ENCODE results near the gene RNF123. TPM values are rescaled to one million over a fixed set of nuclear protein-coding genes. Genes with fewer than 3 reads are reported as not detected.

The RNF123 gene
- total RNA-seq, 1 experiment from 2014 or later, result 47.1 TPM

DNA sequence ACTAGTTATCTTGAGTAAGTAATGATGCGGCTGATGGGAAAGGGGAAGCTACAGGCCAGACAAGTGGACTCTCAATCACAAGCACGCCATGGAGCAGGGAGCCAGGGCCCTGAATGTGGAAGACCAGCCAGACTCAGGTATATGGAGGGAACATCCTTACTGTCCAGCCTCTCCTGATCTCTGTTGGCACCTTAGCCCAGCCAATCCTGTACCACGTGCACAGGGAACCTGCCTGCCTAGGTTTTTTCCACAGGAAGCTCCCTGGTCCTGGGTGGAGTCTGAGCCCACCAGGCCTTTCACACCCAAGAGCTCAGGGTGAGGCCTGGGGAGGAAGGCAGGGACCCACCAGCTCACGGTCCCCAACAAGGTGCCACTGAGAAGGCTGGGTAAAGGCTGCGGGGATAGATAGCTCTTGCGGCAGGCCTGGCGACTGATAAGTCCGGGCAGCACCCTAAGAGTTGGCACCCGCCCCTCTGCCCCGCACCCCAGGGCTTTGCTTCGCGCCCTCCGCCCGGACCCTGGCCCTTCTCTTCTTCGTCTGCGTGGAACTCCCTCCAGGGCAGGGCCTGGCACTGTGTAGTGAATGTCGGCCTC, 16.1 kb upstream of the RNF123 start (continued):
- TF ChIP-seq ZNF138 (CRISPR knock-in tag; conservative IDR thresholded peaks at IDR 0.05) (no peak), JUN (CRISPR knock-in tag; IDR thresholded peaks at IDR 0.05) (0 out of 2 replicates have a peak, but pooled peaks have one; percentile 25), RELA (CRISPR knock-in tag; IDR thresholded peaks at IDR 0.05; ENCODE audit: borderline replicate concordance) (no peak), IRF2 (CRISPR knock-in tag; IDR thresholded peaks at IDR 0.05; ENCODE audit: borderline replicate concordance, low read depth) (no peak), ETV6 (CRISPR knock-in tag; IDR thresholded peaks at IDR 0.05) (no peak), NFE2L1 (CRISPR knock-in tag; IDR thresholded peaks at IDR 0.05) (no peak), NR1H2 (CRISPR knock-in tag; IDR thresholded peaks at IDR 0.05) (peak; percentile 70; the same call in 1 of the 2 replicates), ESRRA (CRISPR knock-in tag; IDR thresholded peaks at IDR 0.05; ENCODE audit: borderline replicate concordance) (0 out of 2 replicates have a peak, but pooled peaks have one; percentile 60), EMX1 (CRISPR knock-in tag; IDR thresholded peaks at IDR 0.05) (no peak), ZNF416 (CRISPR knock-in tag; IDR thresholded peaks at IDR 0.05) (no peak), ZNF219 (CRISPR knock-in tag; IDR thresholded peaks at IDR 0.05; ENCODE audit: borderline replicate concordance) (no peak; the same call in 1 of the 2 replicates), TEAD1 (CRISPR knock-in tag; IDR thresholded peaks at IDR 0.05) (no peak), TEAD4 (CRISPR knock-in tag; IDR thresholded peaks at IDR 0.05) (0 out of 2 replicates have a peak, but pooled peaks have one; percentile 16), ZNF423 (CRISPR knock-in tag; IDR thresholded peaks at IDR 0.05) (no peak), SMAD3 (CRISPR knock-in tag; IDR thresholded peaks at IDR 0.05; ENCODE audit: borderline replicate concordance) (no peak), FOXK1 (CRISPR knock-in tag; IDR thresholded peaks at IDR 0.05) (no peak), ZNF671 (CRISPR knock-in tag; IDR thresholded peaks at IDR 0.05) (no peak), NFYB (CRISPR knock-in tag; conservative IDR thresholded peaks at IDR 0.05; ENCODE audit: low read depth) (no peak), KAT7 (CRISPR knock-in tag; IDR thresholded peaks at IDR 0.05; ENCODE audit: borderline replicate concordance) (no peak; the same call in 1 of the 2 replicates), FOXP1 (CRISPR knock-in tag; IDR thresholded peaks at IDR 0.05; ENCODE audit: borderline replicate concordance) (0 out of 2 replicates have a peak, but pooled peaks have one; percentile 28), HMGA2 (CRISPR knock-in tag; IDR thresholded peaks at IDR 0.05) (no peak), FOXJ3 (CRISPR knock-in tag; IDR thresholded peaks at IDR 0.05; ENCODE audit: borderline replicate concordance) (no peak), MYBL2 (CRISPR knock-in tag; IDR thresholded peaks at IDR 0.05) (no peak)
- TF ChIP-seq, protein P1, sequence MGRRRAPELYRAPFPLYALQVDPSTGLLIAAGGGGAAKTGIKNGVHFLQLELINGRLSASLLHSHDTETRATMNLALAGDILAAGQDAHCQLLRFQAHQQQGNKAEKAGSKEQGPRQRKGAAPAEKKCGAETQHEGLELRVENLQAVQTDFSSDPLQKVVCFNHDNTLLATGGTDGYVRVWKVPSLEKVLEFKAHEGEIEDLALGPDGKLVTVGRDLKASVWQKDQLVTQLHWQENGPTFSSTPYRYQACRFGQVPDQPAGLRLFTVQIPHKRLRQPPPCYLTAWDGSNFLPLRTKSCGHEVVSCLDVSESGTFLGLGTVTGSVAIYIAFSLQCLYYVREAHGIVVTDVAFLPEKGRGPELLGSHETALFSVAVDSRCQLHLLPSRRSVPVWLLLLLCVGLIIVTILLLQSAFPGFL (CRISPR knock-in tag; IDR thresholded peaks at IDR 0.05; ENCODE audit: borderline replicate concordance), result 0 out of 2 replicates have a peak, but pooled peaks have one; percentile 60
- TF ChIP-seq, protein P2, sequence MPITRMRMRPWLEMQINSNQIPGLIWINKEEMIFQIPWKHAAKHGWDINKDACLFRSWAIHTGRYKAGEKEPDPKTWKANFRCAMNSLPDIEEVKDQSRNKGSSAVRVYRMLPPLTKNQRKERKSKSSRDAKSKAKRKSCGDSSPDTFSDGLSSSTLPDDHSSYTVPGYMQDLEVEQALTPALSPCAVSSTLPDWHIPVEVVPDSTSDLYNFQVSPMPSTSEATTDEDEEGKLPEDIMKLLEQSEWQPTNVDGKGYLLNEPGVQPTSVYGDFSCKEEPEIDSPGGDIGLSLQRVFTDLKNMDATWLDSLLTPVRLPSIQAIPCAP (CRISPR knock-in tag; IDR thresholded peaks at IDR 0.05), result no peak
- TF ChIP-seq, protein P3, sequence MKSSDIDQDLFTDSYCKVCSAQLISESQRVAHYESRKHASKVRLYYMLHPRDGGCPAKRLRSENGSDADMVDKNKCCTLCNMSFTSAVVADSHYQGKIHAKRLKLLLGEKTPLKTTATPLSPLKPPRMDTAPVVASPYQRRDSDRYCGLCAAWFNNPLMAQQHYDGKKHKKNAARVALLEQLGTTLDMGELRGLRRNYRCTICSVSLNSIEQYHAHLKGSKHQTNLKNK (CRISPR knock-in tag; IDR thresholded peaks at IDR 0.05), result no peak
- TF ChIP-seq, protein P4, sequence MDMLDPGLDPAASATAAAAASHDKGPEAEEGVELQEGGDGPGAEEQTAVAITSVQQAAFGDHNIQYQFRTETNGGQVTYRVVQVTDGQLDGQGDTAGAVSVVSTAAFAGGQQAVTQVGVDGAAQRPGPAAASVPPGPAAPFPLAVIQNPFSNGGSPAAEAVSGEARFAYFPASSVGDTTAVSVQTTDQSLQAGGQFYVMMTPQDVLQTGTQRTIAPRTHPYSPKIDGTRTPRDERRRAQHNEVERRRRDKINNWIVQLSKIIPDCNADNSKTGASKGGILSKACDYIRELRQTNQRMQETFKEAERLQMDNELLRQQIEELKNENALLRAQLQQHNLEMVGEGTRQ (CRISPR knock-in tag; IDR thresholded peaks at IDR 0.05), result 0 out of 2 replicates have a peak, but pooled peaks have one; percentile 3
- TF ChIP-seq, protein P5, sequence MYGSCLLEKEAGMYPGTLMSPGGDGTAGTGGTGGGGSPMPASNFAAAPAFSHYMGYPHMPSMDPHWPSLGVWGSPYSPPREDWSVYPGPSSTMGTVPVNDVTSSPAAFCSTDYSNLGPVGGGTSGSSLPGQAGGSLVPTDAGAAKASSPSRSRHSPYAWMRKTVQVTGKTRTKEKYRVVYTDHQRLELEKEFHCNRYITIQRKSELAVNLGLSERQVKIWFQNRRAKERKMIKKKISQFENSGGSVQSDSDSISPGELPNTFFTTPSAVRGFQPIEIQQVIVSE (CRISPR knock-in tag; IDR thresholded peaks at IDR 0.05; ENCODE audit: borderline replicate concordance), result no peak
- TF ChIP-seq, protein P6, sequence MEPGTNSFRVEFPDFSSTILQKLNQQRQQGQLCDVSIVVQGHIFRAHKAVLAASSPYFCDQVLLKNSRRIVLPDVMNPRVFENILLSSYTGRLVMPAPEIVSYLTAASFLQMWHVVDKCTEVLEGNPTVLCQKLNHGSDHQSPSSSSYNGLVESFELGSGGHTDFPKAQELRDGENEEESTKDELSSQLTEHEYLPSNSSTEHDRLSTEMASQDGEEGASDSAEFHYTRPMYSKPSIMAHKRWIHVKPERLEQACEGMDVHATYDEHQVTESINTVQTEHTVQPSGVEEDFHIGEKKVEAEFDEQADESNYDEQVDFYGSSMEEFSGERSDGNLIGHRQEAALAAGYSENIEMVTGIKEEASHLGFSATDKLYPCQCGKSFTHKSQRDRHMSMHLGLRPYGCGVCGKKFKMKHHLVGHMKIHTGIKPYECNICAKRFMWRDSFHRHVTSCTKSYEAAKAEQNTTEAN (CRISPR knock-in tag; IDR thresholded peaks at IDR 0.05), result no peak; the same call in 1 of the 2 replicates
- TF ChIP-seq, protein P7, sequence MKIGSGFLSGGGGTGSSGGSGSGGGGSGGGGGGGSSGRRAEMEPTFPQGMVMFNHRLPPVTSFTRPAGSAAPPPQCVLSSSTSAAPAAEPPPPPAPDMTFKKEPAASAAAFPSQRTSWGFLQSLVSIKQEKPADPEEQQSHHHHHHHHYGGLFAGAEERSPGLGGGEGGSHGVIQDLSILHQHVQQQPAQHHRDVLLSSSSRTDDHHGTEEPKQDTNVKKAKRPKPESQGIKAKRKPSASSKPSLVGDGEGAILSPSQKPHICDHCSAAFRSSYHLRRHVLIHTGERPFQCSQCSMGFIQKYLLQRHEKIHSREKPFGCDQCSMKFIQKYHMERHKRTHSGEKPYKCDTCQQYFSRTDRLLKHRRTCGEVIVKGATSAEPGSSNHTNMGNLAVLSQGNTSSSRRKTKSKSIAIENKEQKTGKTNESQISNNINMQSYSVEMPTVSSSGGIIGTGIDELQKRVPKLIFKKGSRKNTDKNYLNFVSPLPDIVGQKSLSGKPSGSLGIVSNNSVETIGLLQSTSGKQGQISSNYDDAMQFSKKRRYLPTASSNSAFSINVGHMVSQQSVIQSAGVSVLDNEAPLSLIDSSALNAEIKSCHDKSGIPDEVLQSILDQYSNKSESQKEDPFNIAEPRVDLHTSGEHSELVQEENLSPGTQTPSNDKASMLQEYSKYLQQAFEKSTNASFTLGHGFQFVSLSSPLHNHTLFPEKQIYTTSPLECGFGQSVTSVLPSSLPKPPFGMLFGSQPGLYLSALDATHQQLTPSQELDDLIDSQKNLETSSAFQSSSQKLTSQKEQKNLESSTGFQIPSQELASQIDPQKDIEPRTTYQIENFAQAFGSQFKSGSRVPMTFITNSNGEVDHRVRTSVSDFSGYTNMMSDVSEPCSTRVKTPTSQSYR (CRISPR knock-in tag; IDR thresholded peaks at IDR 0.05), result no peak
- TF ChIP-seq, protein P8, sequence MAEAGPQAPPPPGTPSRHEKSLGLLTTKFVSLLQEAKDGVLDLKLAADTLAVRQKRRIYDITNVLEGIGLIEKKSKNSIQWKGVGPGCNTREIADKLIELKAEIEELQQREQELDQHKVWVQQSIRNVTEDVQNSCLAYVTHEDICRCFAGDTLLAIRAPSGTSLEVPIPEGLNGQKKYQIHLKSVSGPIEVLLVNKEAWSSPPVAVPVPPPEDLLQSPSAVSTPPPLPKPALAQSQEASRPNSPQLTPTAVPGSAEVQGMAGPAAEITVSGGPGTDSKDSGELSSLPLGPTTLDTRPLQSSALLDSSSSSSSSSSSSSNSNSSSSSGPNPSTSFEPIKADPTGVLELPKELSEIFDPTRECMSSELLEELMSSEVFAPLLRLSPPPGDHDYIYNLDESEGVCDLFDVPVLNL (CRISPR knock-in tag; IDR thresholded peaks at IDR 0.05; ENCODE audit: borderline replicate concordance, low read depth), result no peak
